Endothelial cell of umbilical vein (primary cell): ENCODE results near the gene NOLC1. TPM values are rescaled to one million over a fixed set of nuclear protein-coding genes. Genes with fewer than 3 reads are reported as not detected.
A peak's percentile ranks its signal among the peaks of the same experiment; 100 is the strongest.

Experiments used
- BruUV-seq: library from RNA; stranded (reverse); fragments of 400-500 nt; replicated peaks from 2 replicates; lab custom pipeline; 2021; lab: Mats Ljungman, UMichigan
- CTCF ChIA-PET: fragments of 300-600, 350-600 bp; sonication (Branson Sonifier 250); formaldehyde crosslinking; loops from one replicate; lab custom pipeline; 2021; ENCODE audit warnings: antibody characterized with exemption, inconsistent platforms; lab: Charles Lee
- POLR2A ChIA-PET: fragments of 300-600, 350-600 bp; sonication (Branson Sonifier 250); formaldehyde crosslinking; loops from one replicate; lab custom pipeline; 2021; ENCODE audit warnings: antibody characterized with exemption, inconsistent platforms; lab: Charles Lee
- DNase-seq: peaks from one replicate; pipeline ENCODE4 v3.0.0-alpha.2; 2011; ENCODE audit warnings: low read depth, low spot score
- FAIRE-seq: peaks from 2 replicates; lab custom pipeline; 2011; peaks lifted over from hg19 to GRCh38; lab: Jason Lieb, UNC
- H2AFZ ChIP-seq: 2 replicates; pipeline ENCODE4 v1.6.0; 2012; ENCODE audit warnings: low read depth, low read length, control low read depth, inconsistent platforms
- H3K27ac ChIP-seq: 2 replicates; pipeline ENCODE4 v1.5.1; 2011; ENCODE audit warnings: low read depth, mild to moderate bottlenecking, control low read depth, low read length, moderate library complexity; ENCODE audit not compliant: insufficient read depth
- H3K27me3 ChIP-seq, 2 experiments: 2 replicates each; pipeline versions ENCODE4 v1.6.0 to v1.6.1; 2011; ENCODE audit warnings: low read length in 2 of 2, mixed read lengths in 1 of 2; ENCODE audit not compliant: control insufficient read depth in 2 of 2, insufficient read depth in 2 of 2
- H3K36me3 ChIP-seq, 2 experiments: 2 replicates in 1 of 2; 3 replicates in 1 of 2; pipeline ENCODE4 v1.5.1; 2011; ENCODE audit warnings: low read length in 2 of 2, mild to moderate bottlenecking in 1 of 2, moderate library complexity in 1 of 2; ENCODE audit not compliant: control insufficient read depth in 2 of 2, insufficient read depth in 2 of 2; ENCODE audit errors: extremely low read depth in 1 of 2
- H3K4me1 ChIP-seq: 3 replicates; pipeline ENCODE4 v1.5.1; 2011; ENCODE audit warnings: mild to moderate bottlenecking, low read length; ENCODE audit not compliant: control insufficient read depth, insufficient read depth; ENCODE audit errors: extremely low read depth
- H3K4me2 ChIP-seq: 2 replicates; pipeline ENCODE4 v1.6.1; 2011; ENCODE audit warnings: low read length, control low read depth, mixed read lengths; ENCODE audit not compliant: insufficient read depth
- H3K4me3 ChIP-seq, 3 experiments: fragments of 200-600 bp in 1 of 3; sonication (generic), shearing (Covaris generic) in 1 of 3; replicated peaks in 1 of 3; 2 replicates each; pipeline ENCODE4 v1.5.1; 2011 to 2016; ENCODE audit warnings: control low read depth in 3 of 3, low read length in 3 of 3, mild to moderate bottlenecking in 2 of 3, inconsistent platforms in 1 of 3, low read depth in 1 of 3, moderate library complexity in 1 of 3; ENCODE audit not compliant: insufficient read depth in 1 of 3
- H3K79me2 ChIP-seq: 2 replicates; pipeline ENCODE4 v1.6.0; 2012; ENCODE audit warnings: low read length, inconsistent platforms; ENCODE audit not compliant: control insufficient read depth, insufficient read depth
- H3K9ac ChIP-seq: replicated peaks from 2 replicates; pipeline ENCODE3; 2011; ENCODE audit warnings: low read length, control low read depth; ENCODE audit not compliant: insufficient read depth; ENCODE audit errors: extremely low read depth
- H3K9me1 ChIP-seq: replicated peaks from 3 replicates; pipeline ENCODE4 v1.6.0; 2011; ENCODE audit warnings: mild to moderate bottlenecking, low read length; ENCODE audit not compliant: control insufficient read depth, insufficient read depth; ENCODE audit errors: extremely low read depth
- H3K9me3 ChIP-seq: replicated peaks from 2 replicates; pipeline ENCODE4 v1.5.1; 2012; ENCODE audit warnings: low read length, inconsistent platforms; ENCODE audit not compliant: control insufficient read depth, insufficient read depth
- H4K20me1 ChIP-seq: replicated peaks from 2 replicates; pipeline ENCODE3; 2011; ENCODE audit warnings: mild to moderate bottlenecking, low read length; ENCODE audit not compliant: control insufficient read depth, insufficient read depth; ENCODE audit errors: extremely low read depth
- FOS ChIP-seq: IDR thresholded peaks from 2 replicates; pipeline ENCODE4 v1.6.1; 2011; ENCODE audit warnings: mild to moderate bottlenecking, low read length, moderate library complexity, borderline replicate concordance; ENCODE audit not compliant: insufficient read depth
- GATA2 ChIP-seq: IDR thresholded peaks from 2 replicates; pipeline ENCODE4 v1.7.0; 2011; ENCODE audit warnings: low read depth, mild to moderate bottlenecking, moderate library complexity, mixed read lengths, low read length; ENCODE audit not compliant: insufficient read length, insufficient read depth
- MYC ChIP-seq: IDR thresholded peaks from one replicate; pipeline ENCODE4 v1.6.1; 2011; ENCODE audit warnings: mild to moderate bottlenecking, low read depth, low read length
- POLR2A ChIP-seq: IDR thresholded peaks from 2 replicates; pipeline ENCODE4 v1.6.1; 2012; ENCODE audit warnings: low read depth, mild to moderate bottlenecking, control low read depth, low read length
- POLR2AphosphoS5 ChIP-seq: IDR thresholded peaks from 2 replicates; pipeline ENCODE4 v1.6.1; 2012; ENCODE audit warnings: low read depth, mild to moderate bottlenecking, control low read depth, low read length, moderate library complexity; ENCODE audit not compliant: insufficient read depth
- dilution Hi-C: fragments of 300-500 bp; cut with MboI; formaldehyde crosslinking; loops from one replicate; pipeline ENCODE4 v1.15.0; 2019; ENCODE audit warnings: low sequenced_read_pairs; ENCODE audit not compliant: extremely low pct_ligation_motif_present
- intact Hi-C: fragments of 100-400 bp; cut with micrococcal nuclease; formaldehyde crosslinking; loops from one replicate; pipeline ENCODE4 v1.10.0; 2022
- polyA plus RNA-seq, 4 experiments: library from polyadenylated mRNA; depleted of rRNA in 3 of 4; stranded (reverse) in 3 of 4; unstranded in 1 of 4; fragments of >200 nt; gene quantifications; 2 replicates each; pipeline versions ENCODE4 v1.2.1 to v1.2.3, GENCODE V29; 2011 to 2012; ENCODE audit warnings: missing spikeins in 1 of 4
- total RNA-seq: library from RNA; stranded (reverse); gene quantifications from 2 replicates; pipeline ENCODE4 v1.2.3, GENCODE V29; 2021
- TF ChIP-seq, protein P1 (sequence below): IDR thresholded peaks from 2 replicates; pipeline ENCODE4 v1.6.1; 2011; ENCODE audit not compliant: insufficient read depth, insufficient read length
- TF ChIP-seq, protein P2 (sequence below), 2 donors: IDR thresholded peaks; 1 replicate in 1 of 2; 2 replicates in 1 of 2; pipeline ENCODE4 v1.5.1; 2011; ENCODE audit warnings: low read length in 2 of 2, mild to moderate bottlenecking in 2 of 2, moderate library complexity in 2 of 2, control low read depth in 1 of 2, inconsistent platforms in 1 of 2, low read depth in 1 of 2; ENCODE audit not compliant: insufficient read depth in 1 of 2; ENCODE audit errors: extremely low read depth in 1 of 2

NOLC1 gene
- total and polyA plus RNA-seq, 2 donors (not counting 3 experiments of a cell fraction or from before 2014, with no cell fraction given): 32.1 to 73.1 TPM

DNA sequence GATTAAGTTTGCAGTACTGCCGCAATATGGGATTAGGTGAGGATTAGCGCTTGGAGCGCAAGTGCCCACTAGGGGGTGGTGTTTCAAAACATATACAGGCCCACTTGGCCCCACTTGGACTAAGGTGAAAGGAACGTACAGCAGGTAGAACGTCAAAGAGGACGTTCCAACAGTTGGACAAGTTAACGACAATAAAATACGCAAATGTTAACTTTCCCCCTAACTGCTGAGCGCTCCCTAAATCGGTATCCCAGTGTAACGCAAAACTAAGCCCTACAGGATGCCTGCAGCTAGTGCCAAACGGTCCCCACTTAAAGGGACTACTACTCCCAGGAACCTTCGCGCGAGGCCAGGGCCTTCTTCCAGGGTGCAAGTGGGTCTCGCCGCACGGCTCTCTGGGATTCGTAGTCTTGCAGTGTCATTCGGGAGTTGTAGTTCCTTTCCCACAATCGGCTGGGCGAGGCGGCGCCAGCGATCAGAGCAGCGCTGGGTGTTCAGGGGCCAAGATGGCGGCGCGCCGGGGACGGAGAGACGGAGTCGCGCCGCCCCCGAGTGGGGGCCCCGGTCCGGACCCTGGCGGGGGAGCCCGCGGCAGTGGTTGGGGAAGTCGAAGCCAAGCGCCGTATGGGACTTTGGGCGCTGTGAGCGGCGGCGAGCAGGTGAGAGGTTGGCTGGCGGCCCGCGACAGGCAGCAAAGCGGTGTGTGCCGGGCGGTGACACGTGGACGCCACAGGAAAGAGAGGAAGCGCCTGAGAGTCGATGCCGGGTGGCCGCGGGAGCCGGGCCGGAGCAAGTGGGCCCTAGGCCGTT lies 19.4 kb upstream of the NOLC1 start, which contains the start of gene PPRC1:
Gene PPRC1 (plus strand): TSS at position 478 of the 810 bp plus-strand sequence. CDS start 29 bp downstream, at position 507.
- H3K4me3 ChIP-seq: peak within 1 kb of the TSS; percentile 52 to 82 (median 62)
- peak within 1 kb of the TSS; percentile 35 for H2AFZ ChIP-seq
- no peaks in the 10 kb centered on the region for H3K9me3 ChIP-seq
- peak; percentile 99 for DNase-seq
- H3K9me1 ChIP-seq: no peaks in the 10 kb centered on the region
- no peaks in the 10 kb centered on the region for H3K27me3 ChIP-seq
- FAIRE-seq: peak; percentile 99
- dilution Hi-C loops: no loop called here
- intact Hi-C loops: loop anchor here (1.0 to 2.0 kb wide), 3 partner anchors 12 to 314 kb away; partner anchors contain the start of genes LDB1, NOLC1 and OGA
- H3K9ac ChIP-seq: peak within 1 kb of the TSS; percentile 93
- TF ChIP-seq, protein P1, sequence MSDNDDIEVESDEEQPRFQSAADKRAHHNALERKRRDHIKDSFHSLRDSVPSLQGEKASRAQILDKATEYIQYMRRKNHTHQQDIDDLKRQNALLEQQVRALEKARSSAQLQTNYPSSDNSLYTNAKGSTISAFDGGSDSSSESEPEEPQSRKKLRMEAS: peak; percentile 57
- TF ChIP-seq, protein P2, sequence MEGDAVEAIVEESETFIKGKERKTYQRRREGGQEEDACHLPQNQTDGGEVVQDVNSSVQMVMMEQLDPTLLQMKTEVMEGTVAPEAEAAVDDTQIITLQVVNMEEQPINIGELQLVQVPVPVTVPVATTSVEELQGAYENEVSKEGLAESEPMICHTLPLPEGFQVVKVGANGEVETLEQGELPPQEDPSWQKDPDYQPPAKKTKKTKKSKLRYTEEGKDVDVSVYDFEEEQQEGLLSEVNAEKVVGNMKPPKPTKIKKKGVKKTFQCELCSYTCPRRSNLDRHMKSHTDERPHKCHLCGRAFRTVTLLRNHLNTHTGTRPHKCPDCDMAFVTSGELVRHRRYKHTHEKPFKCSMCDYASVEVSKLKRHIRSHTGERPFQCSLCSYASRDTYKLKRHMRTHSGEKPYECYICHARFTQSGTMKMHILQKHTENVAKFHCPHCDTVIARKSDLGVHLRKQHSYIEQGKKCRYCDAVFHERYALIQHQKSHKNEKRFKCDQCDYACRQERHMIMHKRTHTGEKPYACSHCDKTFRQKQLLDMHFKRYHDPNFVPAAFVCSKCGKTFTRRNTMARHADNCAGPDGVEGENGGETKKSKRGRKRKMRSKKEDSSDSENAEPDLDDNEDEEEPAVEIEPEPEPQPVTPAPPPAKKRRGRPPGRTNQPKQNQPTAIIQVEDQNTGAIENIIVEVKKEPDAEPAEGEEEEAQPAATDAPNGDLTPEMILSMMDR (IDR thresholded peaks at IDR 0.05; ENCODE audit: extremely low read depth in 1 of 2, insufficient read depth in 1 of 2, low read depth in 1 of 2, low read length in 2 of 2): peak; percentile 90 to 97
- TF ChIP-seq POLR2A: peak; percentile 85
- no peak for TF ChIP-seq FOS
- peak; percentile 79 for TF ChIP-seq POLR2AphosphoS5
- TF ChIP-seq GATA2: no peak
- TF ChIP-seq MYC: peak; percentile 89
- ChIA-PET POLR2A (interaction anchor here (0.8 kb wide), 1 partner anchor 19 kb away, joined by 3 read pairs; the partner anchor contains the start of gene NOLC1), CTCF (interaction anchor here (0.7 to 1.9 kb wide), 7 partner anchors 10 to 219 kb away, joined by 3 to 10 read pairs (median 6); partner anchors contain the start of gene NOLC1)
- H3K79me2 ChIP-seq: peaks cover 48% of the 10 kb centered on the region
- peak within 1 kb of the TSS; percentile 73 for H3K27ac ChIP-seq
- H3K36me3 ChIP-seq: peaks cover 2 to 3% of the 10 kb centered on the region in 2 experiments
- no TSS peak for BruUV-seq
- peak within 1 kb of the TSS; percentile 80 for H3K4me2 ChIP-seq
- peaks cover 2% of the 10 kb centered on the region for H4K20me1 ChIP-seq
- H3K4me1 ChIP-seq: peaks cover 20% of the 10 kb centered on the region
